Astrocyte of the cerebellum (primary cell): ENCODE results near the gene XCL1.

Source experiments
- DNase-seq: peaks from one replicate; pipeline ENCODE4 v3.0.0-alpha.2; 2011; ENCODE audit warnings: low read depth
- H3K4me3 ChIP-seq: 2 replicates; pipeline ENCODE4 v1.5.1; 2011; ENCODE audit warnings: mild to moderate bottlenecking, low read depth, low read length, moderate library complexity
- CTCF ChIP-seq: IDR thresholded peaks from 2 replicates; pipeline ENCODE4 v1.5.1; 2012; ENCODE audit warnings: low read length, low read depth, moderate library complexity, mild to moderate bottlenecking; ENCODE audit errors: missing control alignments
- in situ Hi-C: cut with HindIII; loops from 2 replicates; pipeline ENCODE4 v1.10.0; 2017; ENCODE audit warnings: low sequenced_read_pairs

XCL1 gene

GRCh38 chr1:168614235-168614634 is 37.8 kb downstream of the XCL1 start:
- TF ChIP-seq CTCF = no peak
- H3K4me3 ChIP-seq = no peak overlapping the region
- no peak for DNase-seq
- in situ Hi-C loops = loop anchor here (25.0 kb wide), 1 partner anchor 723 kb away; no protein-coding TSS in a partner anchor

DNA sequence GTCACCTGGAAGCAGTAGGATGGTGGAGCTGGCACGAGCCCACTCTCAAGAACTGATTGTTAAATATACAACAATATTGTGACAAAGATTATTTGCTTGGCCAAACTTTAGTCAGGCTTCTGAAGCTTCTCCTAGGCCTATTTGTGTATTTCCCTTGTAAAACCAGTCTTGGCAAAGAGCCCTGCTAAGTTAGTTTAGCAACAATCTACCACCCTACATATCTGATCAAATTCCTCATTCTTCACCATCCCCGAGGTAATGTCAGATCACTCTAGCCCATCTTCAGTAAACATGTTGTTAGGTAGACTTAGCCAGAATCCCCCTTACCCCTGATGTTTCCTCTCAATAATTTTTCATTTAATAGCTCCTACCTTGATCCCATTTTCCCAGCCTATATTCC is 39.6 kb downstream of the XCL1 start:
- H3K4me3 ChIP-seq = no peak overlapping the region
- DNase-seq = no peak
- no peak for TF ChIP-seq CTCF
- in situ Hi-C loops = loop anchor here (25.0 kb wide), 1 partner anchor 721 kb away; no protein-coding TSS in a partner anchor

- H3K4me3 ChIP-seq = no peak overlapping the region
- DNase-seq = no peak
- in situ Hi-C loops = loop anchor here (25.0 kb wide), 1 partner anchor 719 kb away; no protein-coding TSS in a partner anchor
- TF ChIP-seq CTCF = no peak
These were observed 41.8 kb downstream of the XCL1 start for GRCh38 chr1:168617974-168618750.

DNA sequence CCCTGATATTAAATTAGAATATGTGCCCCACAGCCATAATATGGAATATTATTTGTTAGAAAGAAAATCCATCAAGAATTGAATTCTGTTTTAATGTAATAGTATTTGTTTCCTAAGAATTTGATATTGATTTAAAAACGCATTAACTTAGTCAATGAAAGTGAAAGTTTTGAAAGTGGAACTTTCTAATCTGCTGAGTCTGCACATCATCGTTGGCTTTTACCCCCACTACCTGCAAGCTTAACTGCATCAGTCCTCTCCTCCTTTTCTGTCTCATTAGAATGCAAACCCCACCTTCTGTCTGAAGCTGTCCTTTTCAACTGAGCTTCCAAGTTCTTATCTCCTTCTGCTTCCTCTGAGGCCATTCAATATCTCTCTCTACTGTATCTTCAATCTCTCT is 42.5 kb downstream of the XCL1 start:
- no peak for DNase-seq
- H3K4me3 ChIP-seq = no peak overlapping the region
- in situ Hi-C loops = loop anchor here (25.0 kb wide), 1 partner anchor 718 kb away; no protein-coding TSS in a partner anchor
- no peak for TF ChIP-seq CTCF

DNA sequence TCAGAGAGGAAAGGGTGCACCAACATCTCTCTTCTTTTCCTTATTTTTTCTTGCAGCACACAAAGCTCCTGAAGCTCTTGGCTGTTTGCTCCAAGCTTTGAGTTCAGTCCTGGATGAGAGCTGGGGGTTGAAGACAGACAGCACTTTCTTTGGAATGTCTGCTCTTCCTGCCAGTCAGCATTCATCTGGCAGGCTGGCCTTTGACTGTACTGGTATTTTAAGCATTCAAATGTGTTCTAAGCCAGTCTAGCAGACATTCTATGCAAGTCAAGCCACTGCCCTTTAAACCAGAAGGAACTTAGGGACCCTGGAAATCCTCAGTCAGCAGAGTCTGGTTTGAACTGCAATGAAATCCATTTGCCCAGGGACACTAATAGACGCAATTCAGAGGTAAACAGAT is 45.0 kb downstream of the XCL1 start:
- in situ Hi-C loops = loop anchor here (25.0 kb wide), 1 partner anchor 716 kb away; no protein-coding TSS in a partner anchor
- TF ChIP-seq CTCF = no peak
- no peak overlapping the region for H3K4me3 ChIP-seq
- no peak for DNase-seq

DNA sequence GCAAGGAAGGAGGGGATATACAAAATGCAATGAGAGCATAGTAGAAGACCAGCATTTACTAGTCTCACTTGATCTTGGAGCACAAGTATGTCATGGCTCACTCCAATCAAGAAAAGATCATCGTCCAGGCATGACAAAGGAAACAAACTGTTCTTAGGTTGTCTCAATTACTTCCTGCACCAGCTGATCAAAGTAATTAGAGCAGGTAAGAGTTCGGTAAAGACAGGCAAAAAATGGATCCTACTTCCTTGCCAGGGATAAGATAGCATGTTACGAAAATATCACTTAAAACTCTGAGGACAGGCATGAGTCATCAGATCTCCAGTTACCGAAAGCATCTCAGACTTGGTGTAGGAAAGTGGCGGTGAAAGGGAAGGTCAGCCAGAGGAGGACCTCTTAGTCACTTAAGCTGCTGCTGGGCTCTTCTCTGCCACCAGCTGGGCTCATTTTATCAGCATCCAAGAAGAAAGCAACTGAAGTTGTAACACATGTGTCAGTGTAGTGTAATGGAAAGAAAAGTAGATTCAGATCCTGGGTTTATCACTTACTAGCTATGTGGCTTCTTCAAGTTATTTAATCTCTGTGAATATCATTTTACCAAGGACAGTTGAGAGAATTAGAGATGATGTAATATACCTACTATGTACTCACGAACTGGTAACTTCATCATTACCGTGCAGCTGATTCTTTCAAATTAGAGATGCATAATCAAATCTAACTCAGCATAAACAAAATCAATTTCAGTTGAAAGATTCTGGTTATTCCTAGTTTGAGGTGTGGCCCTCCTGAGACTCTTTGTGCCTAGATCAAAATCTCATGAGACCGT is 46.8 kb downstream of the XCL1 start:
- no peak for TF ChIP-seq CTCF
- no peak overlapping the region for H3K4me3 ChIP-seq
- in situ Hi-C loops = loop anchor here (25.0 kb wide), 1 partner anchor 714 kb away; no protein-coding TSS in a partner anchor
- DNase-seq = peak; percentile 41
